NCI-H2227 (cell line): ENCODE results near the gene STX12.
"Not testable (repeated sequence)": the region's sequence is repeated elsewhere in the genome, so short reads cannot be mapped to it uniquely, and the experiment has no call there.

Experiments
- DNase-seq: peaks from one replicate; lab custom pipeline; 2025; ENCODE audit not compliant: unreplicated experiment; lab: John Stamatoyannopoulos, UW

The STX12 gene

GRCh38 chr1:27865821-27866220 is 92.8 kb downstream of the STX12 start:
- no peak for DNase-seq

- DNase-seq, result no peak
Measured at GRCh38 chr1:27868556-27868931, 95.5 kb downstream of the STX12 start.

GRCh38 chr1:27868932-27869718 is 96.1 kb downstream of the STX12 start:
- no peak for DNase-seq

GRCh38 chr1:27869719-27870085 is 96.7 kb downstream of the STX12 start:
- DNase-seq, result no peak

GRCh38 chr1:27871076-27871475 is 98.1 kb downstream of the STX12 start:
- not testable (repeated sequence) for DNase-seq

- peak; percentile 72 for DNase-seq
Measured at GRCh38 chr1:27872059-27872801, 99.2 kb downstream of the STX12 start, which contains the start of gene THEMIS2. THEMIS2 (plus strand) TSS chr1:27872544; CDS start chr1:27872572, 28 bp downstream.

GRCh38 chr1:27872802-27873551 is 100.0 kb downstream of the STX12 start:
- DNase-seq, result no peak

GRCh38 chr1:27873671-27874384 is 100.8 kb downstream of the STX12 start:
- DNase-seq, result no peak
